ENCODE measurements around the gene GPD1L.
"Not testable (repeated sequence)": the region's sequence is repeated elsewhere in the genome, so short reads cannot be mapped to it uniquely, and the experiment has no call there.

The GPD1L gene

DNA sequence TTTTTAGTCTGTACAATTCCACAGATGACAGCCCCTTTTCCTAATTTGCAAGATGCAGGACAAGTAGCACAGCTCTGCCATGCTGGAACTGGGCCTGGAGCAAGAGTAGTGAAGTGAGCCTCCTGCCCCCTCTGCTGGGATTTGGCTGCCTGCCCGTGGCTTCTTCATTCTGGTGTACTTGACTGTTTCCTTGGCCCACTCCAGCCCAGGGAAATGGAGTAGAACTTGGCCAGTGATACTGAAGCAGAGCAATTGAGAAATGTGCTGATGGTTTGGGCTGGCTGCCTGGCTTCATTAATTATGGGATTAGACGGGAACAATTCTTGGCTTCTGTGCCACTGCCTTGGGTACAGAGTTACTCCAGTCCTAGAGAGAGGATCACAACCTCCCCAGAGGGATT is 2.8 kb downstream of the GPD1L start:
- TF ChIP-seq CTCF (conservative IDR thresholded peaks at IDR 0.05), result no peak
- H3K27ac ChIP-seq, result peak overlapping the region; percentile 56

GRCh38 chr3:32110233-32110760 is 3.9 kb downstream of the GPD1L start:
- TF ChIP-seq ZFX (IDR thresholded peaks at IDR 0.05), result no peak
- no peak for TF ChIP-seq CTCF (conservative IDR thresholded peaks at IDR 0.05)
- H3K27ac ChIP-seq, result peak overlapping the region; percentile 56

DNA sequence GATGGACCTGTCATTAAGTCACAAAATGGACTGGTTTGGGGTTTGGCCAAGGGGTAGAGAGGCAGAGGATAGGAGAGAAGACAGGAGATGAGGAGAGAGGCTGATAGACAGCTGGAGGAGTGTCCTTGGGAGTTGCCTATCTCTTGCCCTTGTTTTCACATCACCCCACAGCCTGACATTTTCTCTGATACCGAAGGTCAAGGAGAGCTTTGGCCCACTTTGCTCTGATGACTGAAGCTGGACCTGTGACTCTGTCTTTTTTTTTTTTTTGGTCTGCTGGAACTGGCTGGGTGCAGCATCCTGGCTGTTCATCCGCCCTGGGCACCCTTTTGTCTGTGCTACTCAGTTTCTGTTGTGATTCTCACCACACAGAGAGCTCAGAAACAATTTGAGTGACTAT is 5.1 kb downstream of the GPD1L start:
- no peak for TF ChIP-seq CTCF (conservative IDR thresholded peaks at IDR 0.05)
- no peak for TF ChIP-seq ZFX (IDR thresholded peaks at IDR 0.05)
- H3K27ac ChIP-seq, result no peak overlapping the region

GRCh38 chr3:32113566-32113965 is 7.1 kb downstream of the GPD1L start:
- no peak for TF ChIP-seq CTCF (conservative IDR thresholded peaks at IDR 0.05)
- no peak for TF ChIP-seq ZFX (IDR thresholded peaks at IDR 0.05)
- no peak overlapping the region for H3K27ac ChIP-seq

- TF ChIP-seq CTCF (conservative IDR thresholded peaks at IDR 0.05) (no peak), ZFX (IDR thresholded peaks at IDR 0.05) (no peak)
- no peak overlapping the region for H3K27ac ChIP-seq
Observed at GRCh38 chr3:32113981-32114545, 7.6 kb downstream of the GPD1L start.

DNA sequence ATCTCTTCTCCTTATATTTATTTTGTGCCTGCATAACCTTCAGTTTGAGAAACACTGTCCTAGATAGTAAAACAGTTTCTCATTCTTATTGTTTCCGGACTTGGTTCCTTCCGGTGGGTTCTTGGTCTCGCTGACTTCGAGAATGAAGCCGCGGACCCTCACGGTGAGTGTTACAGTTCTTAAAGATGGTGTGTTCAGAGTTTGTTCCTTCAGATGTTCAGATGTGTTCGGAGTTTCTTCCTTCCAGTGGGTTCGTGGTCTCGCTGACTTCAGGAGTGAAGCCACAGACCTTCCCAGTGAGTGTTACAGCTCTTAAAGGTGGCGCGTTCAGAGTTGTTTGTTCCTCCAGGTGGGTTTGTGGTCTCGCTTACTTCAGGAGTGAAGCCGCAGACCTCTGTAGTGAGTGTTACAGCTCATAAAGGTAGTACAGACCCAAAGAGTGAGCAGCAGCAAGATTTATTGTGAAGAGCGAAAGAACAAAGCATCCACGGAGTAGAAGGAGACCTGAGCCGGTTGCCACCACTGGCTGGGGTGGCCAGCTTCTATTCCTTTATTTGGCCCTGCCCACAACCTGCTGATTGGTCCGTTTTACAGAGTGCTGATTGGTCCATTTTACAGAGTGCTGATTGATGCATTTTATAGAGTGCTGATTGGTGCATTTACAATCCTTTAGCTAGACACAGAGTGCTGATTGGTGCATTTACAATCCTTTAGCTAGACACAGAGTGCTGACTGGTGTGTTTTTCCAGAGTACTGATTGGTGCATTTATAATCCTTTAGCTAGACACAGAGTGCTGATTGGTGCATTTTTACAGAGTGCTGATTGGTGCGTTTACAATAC is 8.3 kb downstream of the GPD1L start:
- not testable (repeated sequence) for H3K27ac ChIP-seq

DNA sequence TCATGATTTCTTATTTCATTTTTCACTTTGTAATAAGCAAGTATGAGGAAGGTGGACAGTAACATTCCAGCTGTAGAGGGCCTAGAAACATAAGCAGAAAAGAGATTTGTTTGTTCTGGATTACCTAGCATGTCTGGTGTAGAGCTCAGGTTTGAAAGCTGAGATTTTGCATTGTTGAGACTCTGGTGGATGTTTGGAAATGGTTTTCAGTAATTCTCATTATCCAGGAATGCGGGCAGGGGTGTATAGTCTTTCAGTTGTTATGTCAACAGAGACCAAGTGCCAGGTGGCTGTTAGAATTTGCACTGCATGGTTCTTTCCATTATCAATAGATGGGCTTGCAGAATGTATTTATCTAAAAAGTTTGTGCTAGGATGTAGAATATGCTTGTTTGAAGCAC is 10.9 kb downstream of the GPD1L start:
- no peak overlapping the region for H3K27ac ChIP-seq
- no peak for TF ChIP-seq CTCF (conservative IDR thresholded peaks at IDR 0.05)
- TF ChIP-seq ZFX (IDR thresholded peaks at IDR 0.05), result no peak

Measured in C4-2B (cell line).